HEK293 (cell line): Measurements from ENCODE around the gene PPP1R1B.

ENCODE experiments used
- CTCF ChIA-PET: fragments of 350-600 bp; formaldehyde crosslinking; extraction: SDS; loops from one replicate; lab custom pipeline; 2021; ENCODE audit warnings: antibody characterized with exemption; lab: Yijun Ruan, JAX
- POLR2A ChIA-PET: fragments of 300-600 bp; formaldehyde crosslinking; extraction: SDS; loops from one replicate; lab custom pipeline; 2020; ENCODE audit warnings: antibody characterized with exemption, inconsistent platforms; lab: Yijun Ruan, JAX
- H3K27ac ChIP-seq: fragments of 200-500 bp; sonication (Bioruptor generic); 2 replicates; pipeline ENCODE4 v1.5.1; 2014; ENCODE audit warnings: low read depth, low read length, control low read depth, inconsistent platforms; ENCODE audit errors: extremely low read depth
- H3K36me3 ChIP-seq, 2 experiments: fragments of 200-500 bp in 1 of 2; sonication (Bioruptor generic) in 1 of 2; 1 replicate in 1 of 2; 2 replicates in 1 of 2; pipeline ENCODE4 v1.5.1; 2014 to 2017; ENCODE audit warnings: inconsistent platforms in 2 of 2, low read length in 2 of 2; ENCODE audit not compliant: control insufficient read depth in 2 of 2, insufficient read depth in 1 of 2
- H3K4me1 ChIP-seq: fragments of 200-500 bp; sonication (Bioruptor generic); 2 replicates; pipeline ENCODE4 v1.5.1; 2014; ENCODE audit warnings: mild to moderate bottlenecking, low read length, inconsistent platforms; ENCODE audit not compliant: control insufficient read depth, insufficient read depth
- H3K4me3 ChIP-seq: 2 replicates; pipeline ENCODE4 v1.5.1; 2011; ENCODE audit warnings: low read depth, mild to moderate bottlenecking, control low read depth, low read length, moderate library complexity
- H3K9me3 ChIP-seq: fragments of 200-500 bp; sonication (Bioruptor generic); 2 replicates; pipeline ENCODE4 v1.5.1; 2014; ENCODE audit warnings: low read depth, low read length, inconsistent platforms; ENCODE audit not compliant: control insufficient read depth, insufficient read depth
- BCL11A ChIP-seq: fragments of 450-650 bp; formaldehyde crosslinking; IDR thresholded peaks from 2 replicates; pipeline ENCODE4 v1.5.1; 2016; ENCODE audit warnings: low read depth, missing biosample characterization, missing genetic modification characterization
- GLI2 ChIP-seq: fragments of 450-650 bp; formaldehyde crosslinking; IDR thresholded peaks from 2 replicates; pipeline ENCODE4; 2017; ENCODE audit warnings: missing biosample characterization, missing genetic modification characterization, low read depth, borderline replicate concordance
- GLIS1 ChIP-seq: fragments of 450-650 bp; formaldehyde crosslinking; IDR thresholded peaks from 2 replicates; pipeline ENCODE4 v1.5.1; 2016; ENCODE audit warnings: missing biosample characterization, missing genetic modification characterization
- HOXC10 ChIP-seq: sonication (generic); formaldehyde crosslinking; IDR thresholded peaks from 2 replicates; pipeline ENCODE4 v1.8.1; 2023; ENCODE audit warnings: mild to moderate bottlenecking, missing genetic modification reagents
- KLF17 ChIP-seq: fragments of 450-650 bp; formaldehyde crosslinking; IDR thresholded peaks from 2 replicates; pipeline ENCODE4 v1.5.1; 2016; ENCODE audit warnings: missing biosample characterization, missing genetic modification characterization
- KLF8 ChIP-seq: fragments of 450-650 bp; formaldehyde crosslinking; IDR thresholded peaks from 2 replicates; pipeline ENCODE4 v1.5.1; 2016; ENCODE audit warnings: missing biosample characterization, missing genetic modification characterization
- OSR2 ChIP-seq: fragments of 450-650 bp; formaldehyde crosslinking; IDR thresholded peaks from 2 replicates; pipeline ENCODE4 v1.5.1; 2016; ENCODE audit warnings: missing biosample characterization, missing genetic modification characterization
- SP2 ChIP-seq: fragments of 450-650 bp; formaldehyde crosslinking; IDR thresholded peaks from 2 replicates; pipeline ENCODE4 v1.5.1; 2016; ENCODE audit warnings: missing biosample characterization, missing genetic modification characterization
- SP7 ChIP-seq: fragments of 450-650 bp; formaldehyde crosslinking; IDR thresholded peaks from 2 replicates; pipeline ENCODE4 v1.5.1; 2016; ENCODE audit warnings: missing biosample characterization, missing genetic modification characterization
- TCF7L2 ChIP-seq: IDR thresholded peaks from 2 replicates; pipeline ENCODE4 v1.6.1; 2011; ENCODE audit warnings: low read depth, mild to moderate bottlenecking, inconsistent platforms, low read length, moderate library complexity, borderline replicate concordance
- WT1 ChIP-seq: fragments of 450-650 bp; formaldehyde crosslinking; IDR thresholded peaks from 2 replicates; pipeline ENCODE4 v1.5.1; 2016; ENCODE audit warnings: missing biosample characterization, missing genetic modification characterization
- ZBTB11 ChIP-seq: fragments of 450-650 bp; formaldehyde crosslinking; conservative IDR thresholded peaks from 2 replicates; pipeline ENCODE4 v1.5.1; 2016; ENCODE audit warnings: low read depth, missing biosample characterization, missing genetic modification characterization
- ZBTB8A ChIP-seq: fragments of 450-650 bp; formaldehyde crosslinking; IDR thresholded peaks from 2 replicates; pipeline ENCODE4 v1.5.1; 2016; ENCODE audit warnings: missing biosample characterization, missing genetic modification characterization
- ZFHX2 ChIP-seq: fragments of 450-650 bp; formaldehyde crosslinking; conservative IDR thresholded peaks from 2 replicates; pipeline ENCODE4 v1.5.1; 2016; ENCODE audit warnings: missing biosample characterization, missing genetic modification characterization
- ZNF140 ChIP-seq: fragments of 450-650 bp; formaldehyde crosslinking; IDR thresholded peaks from 2 replicates; pipeline ENCODE4 v1.5.1; 2016; ENCODE audit warnings: missing biosample characterization, missing genetic modification characterization
- ZNF18 ChIP-seq: fragments of 450-650 bp; formaldehyde crosslinking; IDR thresholded peaks from 2 replicates; pipeline ENCODE4 v1.5.1; 2016; ENCODE audit warnings: missing biosample characterization, missing genetic modification characterization
- ZNF341 ChIP-seq: fragments of 450-650 bp; formaldehyde crosslinking; IDR thresholded peaks from 2 replicates; pipeline ENCODE4; 2016; ENCODE audit warnings: low read depth, missing biosample characterization, missing genetic modification characterization
- ZNF555 ChIP-seq: fragments of 450-650 bp; formaldehyde crosslinking; conservative IDR thresholded peaks from 2 replicates; pipeline ENCODE4 v1.5.1; 2017; ENCODE audit warnings: missing biosample characterization, mild to moderate bottlenecking, missing genetic modification characterization, inconsistent platforms
- ZNF580 ChIP-seq: fragments of 450-650 bp; formaldehyde crosslinking; IDR thresholded peaks from 2 replicates; pipeline ENCODE4 v1.5.1; 2016; ENCODE audit warnings: missing biosample characterization, missing genetic modification characterization
- ZNF660 ChIP-seq: fragments of 450-650 bp; IDR thresholded peaks from 2 replicates; pipeline ENCODE4 v1.5.1; 2018; ENCODE audit warnings: missing biosample characterization, mild to moderate bottlenecking, missing genetic modification characterization
- ZNF692 ChIP-seq: fragments of 450-650 bp; formaldehyde crosslinking; IDR thresholded peaks from 2 replicates; pipeline ENCODE4 v1.5.1; 2016; ENCODE audit warnings: missing biosample characterization, missing genetic modification characterization
- ZNF76 ChIP-seq: fragments of 450-650 bp; formaldehyde crosslinking; IDR thresholded peaks from 2 replicates; pipeline ENCODE4; 2016; ENCODE audit warnings: low read depth, missing biosample characterization, missing genetic modification characterization, borderline replicate concordance
- ZNF843 ChIP-seq: fragments of 450-650 bp; formaldehyde crosslinking; IDR thresholded peaks from 2 replicates; pipeline ENCODE4 v1.5.1; 2016; ENCODE audit warnings: missing biosample characterization, missing genetic modification characterization
- ZSCAN16 ChIP-seq: fragments of 450-650 bp; formaldehyde crosslinking; IDR thresholded peaks from 2 replicates; pipeline ENCODE4 v1.5.1; 2016; ENCODE audit warnings: missing biosample characterization, missing genetic modification characterization
- ZSCAN5A ChIP-seq: fragments of 450-650 bp; formaldehyde crosslinking; IDR thresholded peaks from 2 replicates; pipeline ENCODE4 v1.5.1; 2016; ENCODE audit warnings: missing biosample characterization, missing genetic modification characterization

PPP1R1B gene

GRCh38 chr17:39617446-39618245 lies 9.1 kb upstream of the PPP1R1B start (continued):
- TF ChIP-seq ZBTB11 (tag by site-specific recombination) (0 out of 2 replicates have a peak, but pooled peaks have one; percentile 5), GLI2 (tag by site-specific recombination) (no peak), ZSCAN5A (tag by site-specific recombination) (no peak; the same call in 1 of the 2 replicates), ZNF843 (no peak), ZSCAN16 (no peak), SP7 (tag by site-specific recombination) (peak; percentile 13; the same call in 1 of the 2 replicates), TCF7L2 (no peak), ZNF555 (no peak), GLIS1 (tag by site-specific recombination) (peak; percentile 48; the same call in 1 of the 2 replicates), HOXC10 (CRISPR knock-in tag) (no peak), ZNF140 (tag by site-specific recombination) (no peak)
- TF ChIP-seq, all 188 proteins: peak for 15

- peaks cover 4% of the 10 kb centered on the region for H3K4me1 ChIP-seq
- POLR2A ChIA-PET = interaction anchor here (0.6 to 2.1 kb wide), 4 partner anchors 13 to 373 kb away, joined by 3 to 6 read pairs (median 4); no protein-coding TSS in a partner anchor
- no peaks in the 10 kb centered on the region for H3K9me3 ChIP-seq
- no peaks in the 10 kb centered on the region for H3K36me3 ChIP-seq
- H3K27ac ChIP-seq = peak overlapping the region; percentile 50; the same call in 1 of the 2 replicates
- CTCF ChIA-PET = interaction anchor here (0.6 to 11.8 kb wide), 12 partner anchors 12 to 635 kb away, joined by 3 to 475 read pairs (median 6); partner anchors contain the start of genes PNMT, STARD3 and TCAP
- H3K4me3 ChIP-seq = peak overlapping the region; percentile 38
- TF ChIP-seq OSR2 (tag by site-specific recombination) (no peak; the same call in 1 of the 2 replicates), ZBTB8A (tag by site-specific recombination) (peak; percentile 36; the same call in 1 of the 2 replicates), ZNF18 (tag by site-specific recombination) (peak; percentile 51; the same call in 1 of the 2 replicates), ZNF660 (tag by site-specific recombination) (no peak), KLF17 (tag by site-specific recombination) (peak; percentile 64; the same call in 1 of the 2 replicates), ZNF692 (tag by site-specific recombination) (0 out of 2 replicates have a peak, but pooled peaks have one; percentile 54), GLIS1 (tag by site-specific recombination) (peak; percentile 42), WT1 (tag by site-specific recombination) (no peak), ZNF580 (tag by site-specific recombination) (0 out of 2 replicates have a peak, but pooled peaks have one; percentile 12), ZNF76 (tag by site-specific recombination) (0 out of 2 replicates have a peak, but pooled peaks have one; percentile 19), ZFHX2 (tag by site-specific recombination) (no peak), SP2 (peak; percentile 38), ZNF341 (peak; percentile 51; the same call in 1 of the 2 replicates), BCL11A (tag by site-specific recombination) (no peak), KLF8 (tag by site-specific recombination) (peak; percentile 60; the same call in 1 of the 2 replicates)
Measured at GRCh38 chr17:39618246-39618913, 8.4 kb upstream of the PPP1R1B start.
